Prostate gland (tissue), 2 donors: ENCODE measurements around the gene TOM1L2.

ENCODE experiments used
- POLR2A ChIP-seq: fragments of 450-650 bp; IDR thresholded peaks from one replicate; pipeline ENCODE4 v1.6.1; 2016; ENCODE audit warnings: antibody characterized with exemption, mild to moderate bottlenecking
- POLR2AphosphoS5 ChIP-seq: sonication (generic); formaldehyde crosslinking; IDR thresholded peaks from one replicate; pipeline ENCODE4 v1.6.1; 2017; ENCODE audit warnings: antibody characterized with exemption
- TF ChIP-seq, protein P1 (sequence below), 4 experiments: fragments of 200-600 bp in 2 of 4; fragments of 450-650 bp in 2 of 4; sonication (generic) in 2 of 4; IDR thresholded peaks; 1 replicate in 3 of 4; 2 replicates in 1 of 4; pipeline ENCODE4 v1.5.1; 2016 to 2019; ENCODE audit warnings: antibody characterized with exemption in 4 of 4, mild to moderate bottlenecking in 2 of 4, moderate library complexity in 2 of 4

DNA sequence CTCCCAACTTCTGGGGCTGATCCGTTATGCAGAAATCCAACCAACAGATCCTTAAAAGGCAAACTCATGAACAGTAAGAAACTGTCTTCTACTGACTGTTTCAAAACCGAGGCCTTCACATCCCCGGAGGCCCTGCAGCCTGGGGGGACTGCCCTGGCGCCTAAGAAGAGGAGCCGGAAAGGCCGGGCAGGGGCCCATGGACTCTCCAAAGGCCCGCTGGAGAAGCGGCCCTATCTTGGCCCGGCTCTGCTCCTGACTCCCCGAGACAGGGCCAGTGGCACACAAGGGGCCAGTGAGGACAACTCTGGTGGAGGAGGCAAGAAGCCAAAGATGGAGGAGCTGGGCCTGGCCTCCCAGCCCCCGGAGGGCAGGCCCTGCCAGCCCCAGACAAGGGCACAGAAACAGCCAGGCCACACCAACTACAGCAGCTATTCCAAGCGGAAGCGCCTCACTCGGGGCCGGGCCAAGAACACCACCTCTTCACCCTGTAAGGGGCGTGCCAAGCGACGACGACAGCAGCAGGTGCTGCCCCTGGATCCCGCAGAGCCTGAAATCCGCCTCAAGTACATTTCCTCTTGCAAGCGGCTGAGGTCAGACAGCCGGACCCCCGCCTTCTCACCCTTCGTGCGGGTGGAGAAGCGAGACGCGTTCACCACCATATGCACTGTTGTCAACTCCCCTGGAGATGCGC, 174.9 kb downstream of the TOM1L2 start:
- TF ChIP-seq, protein P1, sequence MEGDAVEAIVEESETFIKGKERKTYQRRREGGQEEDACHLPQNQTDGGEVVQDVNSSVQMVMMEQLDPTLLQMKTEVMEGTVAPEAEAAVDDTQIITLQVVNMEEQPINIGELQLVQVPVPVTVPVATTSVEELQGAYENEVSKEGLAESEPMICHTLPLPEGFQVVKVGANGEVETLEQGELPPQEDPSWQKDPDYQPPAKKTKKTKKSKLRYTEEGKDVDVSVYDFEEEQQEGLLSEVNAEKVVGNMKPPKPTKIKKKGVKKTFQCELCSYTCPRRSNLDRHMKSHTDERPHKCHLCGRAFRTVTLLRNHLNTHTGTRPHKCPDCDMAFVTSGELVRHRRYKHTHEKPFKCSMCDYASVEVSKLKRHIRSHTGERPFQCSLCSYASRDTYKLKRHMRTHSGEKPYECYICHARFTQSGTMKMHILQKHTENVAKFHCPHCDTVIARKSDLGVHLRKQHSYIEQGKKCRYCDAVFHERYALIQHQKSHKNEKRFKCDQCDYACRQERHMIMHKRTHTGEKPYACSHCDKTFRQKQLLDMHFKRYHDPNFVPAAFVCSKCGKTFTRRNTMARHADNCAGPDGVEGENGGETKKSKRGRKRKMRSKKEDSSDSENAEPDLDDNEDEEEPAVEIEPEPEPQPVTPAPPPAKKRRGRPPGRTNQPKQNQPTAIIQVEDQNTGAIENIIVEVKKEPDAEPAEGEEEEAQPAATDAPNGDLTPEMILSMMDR (IDR thresholded peaks at IDR 0.05): no peak
- TF ChIP-seq POLR2AphosphoS5 (no peak), POLR2A (no peak)
